H1 (cell line): ENCODE measurements around the gene FAM171A1. TPM values are rescaled to one million over a fixed set of nuclear protein-coding genes. Genes with fewer than 3 reads are reported as not detected.

ENCODE experiments used
- CTCF ChIA-PET: fragments of 300-600 bp; sonication (Branson Sonifier 250); formaldehyde crosslinking; loops from one replicate; lab custom pipeline; 2021; ENCODE audit not compliant: partially characterized antibody; lab: Charles Lee
- POLR2A ChIA-PET: fragments of 300-600 bp; sonication (Branson Sonifier 250); formaldehyde crosslinking; loops from one replicate; lab custom pipeline; 2021; ENCODE audit warnings: inconsistent platforms; ENCODE audit not compliant: partially characterized antibody; lab: Charles Lee
- DNase-seq, 2 experiments: peaks; one replicate each; pipeline versions ENCODE4 v3.0.0 to v3.0.0-alpha.2; 2010 to 2022; ENCODE audit warnings: low spot score in 2 of 2, low read depth in 1 of 2, mixed read lengths in 1 of 2
- FAIRE-seq: peaks from 2 replicates; lab custom pipeline; 2011; peaks lifted over from hg19 to GRCh38; lab: Jason Lieb, UNC
- H2AFZ ChIP-seq: 2 replicates; pipeline ENCODE4 v1.8.1; 2012; ENCODE audit warnings: low read length, inconsistent platforms
- H2AK5ac ChIP-seq: 2 replicates; pipeline ENCODE4 v1.6.1; 2013; ENCODE audit warnings: low read depth, low read length
- H2BK120ac ChIP-seq: replicated peaks from 2 replicates; pipeline ENCODE3; 2013; ENCODE audit warnings: low read depth, low read length, inconsistent platforms
- H2BK12ac ChIP-seq: 2 replicates; pipeline ENCODE4 v1.6.1; 2013; ENCODE audit warnings: low read depth, low read length
- H2BK15ac ChIP-seq: 2 replicates; pipeline ENCODE4 v1.6.1; 2013; ENCODE audit warnings: low read length
- H2BK20ac ChIP-seq: 2 replicates; pipeline ENCODE4 v1.6.1; 2013; ENCODE audit warnings: low read length
- H2BK5ac ChIP-seq: 2 replicates; pipeline ENCODE4 v1.6.1; 2013; ENCODE audit warnings: low read depth, low read length
- H3K14ac ChIP-seq: 2 replicates; pipeline ENCODE4 v1.6.1; 2013; ENCODE audit warnings: inconsistent platforms; ENCODE audit not compliant: insufficient read length
- H3K18ac ChIP-seq: 2 replicates; pipeline ENCODE4 v1.6.1; 2013; ENCODE audit warnings: low read length; ENCODE audit errors: extremely low read depth
- H3K23ac ChIP-seq: 2 replicates; pipeline ENCODE4 v1.6.1; 2013; ENCODE audit warnings: inconsistent platforms; ENCODE audit not compliant: insufficient read length
- H3K23me2 ChIP-seq: 2 replicates; pipeline ENCODE4 v1.6.1; 2013; ENCODE audit warnings: low read depth, low read length
- H3K27ac ChIP-seq: 2 replicates; pipeline ENCODE4 v1.6.1; 2011; ENCODE audit warnings: low read depth, low read length, inconsistent platforms
- H3K27me3 ChIP-seq, 4 experiments: replicated peaks in 1 of 4; 1 replicate in 1 of 4; 2 replicates in 3 of 4; pipeline versions ENCODE4 v1.6.1 to v1.8.1; 2011 to 2013; ENCODE audit warnings: low read length in 3 of 4, mild to moderate bottlenecking in 3 of 4, inconsistent platforms in 2 of 4, mixed read lengths in 2 of 4, moderate library complexity in 1 of 4; ENCODE audit not compliant: control insufficient read depth in 3 of 4, insufficient read depth in 3 of 4; ENCODE audit errors: extremely low read depth in 1 of 4
- H3K36me3 ChIP-seq, 4 experiments: 2 replicates each; pipeline versions ENCODE4 v1.6.1 to v1.8.1; 2011 to 2013; ENCODE audit warnings: mild to moderate bottlenecking in 4 of 4, low read length in 3 of 4, moderate library complexity in 2 of 4, control low read depth in 1 of 4, inconsistent platforms in 1 of 4; ENCODE audit not compliant: insufficient read depth in 4 of 4, control insufficient read depth in 2 of 4
- H3K4ac ChIP-seq: replicated peaks from 2 replicates; pipeline ENCODE3; 2013; ENCODE audit warnings: low read length, low read depth, mixed read lengths, inconsistent platforms; ENCODE audit not compliant: insufficient read length
- H3K4me1 ChIP-seq, 4 experiments: replicated peaks in 1 of 4; 1 replicate in 1 of 4; 2 replicates in 3 of 4; pipeline versions ENCODE4 v1.6.1 to v1.8.1; 2011 to 2013; ENCODE audit warnings: low read length in 3 of 4, inconsistent platforms in 2 of 4, mixed read lengths in 1 of 4; ENCODE audit not compliant: insufficient read depth in 4 of 4, control insufficient read depth in 3 of 4
- H3K4me2 ChIP-seq, 2 experiments: 2 replicates each; pipeline versions ENCODE4 v1.6.1 to v1.8.1; 2011 to 2013; ENCODE audit warnings: low read depth in 2 of 2, low read length in 2 of 2, control low read depth in 1 of 2, inconsistent platforms in 1 of 2, mild to moderate bottlenecking in 1 of 2; ENCODE audit not compliant: insufficient read depth in 1 of 2
- H3K4me3 ChIP-seq, 4 experiments: fragments of 200-600, 300-600 bp in 1 of 4; sonication (generic), shearing (Covaris generic), sonication (Bioruptor Twin) in 1 of 4; 2 replicates each; pipeline versions ENCODE4 v1.5.1 to v1.8.1; 2011 to 2016; ENCODE audit warnings: low read length in 4 of 4, low read depth in 3 of 4, control low read depth in 2 of 4, inconsistent platforms in 2 of 4, mild to moderate bottlenecking in 2 of 4, mixed read lengths in 1 of 4, moderate library complexity in 1 of 4; ENCODE audit not compliant: insufficient read depth in 2 of 4; ENCODE audit errors: extremely low read depth in 1 of 4
- H3K56ac ChIP-seq: replicated peaks from 2 replicates; pipeline ENCODE3; 2013; ENCODE audit warnings: low read depth, mild to moderate bottlenecking, mixed read lengths, low read length, inconsistent platforms; ENCODE audit not compliant: insufficient read length
- H3K79me1 ChIP-seq: 2 replicates; pipeline ENCODE4 v1.6.1; 2013; ENCODE audit warnings: low read depth, low read length, control low read depth
- H3K79me2 ChIP-seq, 2 experiments: 2 replicates each; pipeline versions ENCODE4 v1.6.1 to v1.8.1; 2012 to 2013; ENCODE audit warnings: low read length in 2 of 2, mild to moderate bottlenecking in 2 of 2, inconsistent platforms in 1 of 2; ENCODE audit not compliant: insufficient read depth in 2 of 2, control insufficient read depth in 1 of 2
- H3K9ac ChIP-seq, 4 experiments: replicated peaks in 1 of 4; 1 replicate in 1 of 4; 2 replicates in 3 of 4; pipeline versions ENCODE4 v1.6.1 to v1.8.1; 2011 to 2013; ENCODE audit warnings: low read depth in 3 of 4, low read length in 3 of 4, control low read depth in 2 of 4, mild to moderate bottlenecking in 2 of 4, moderate library complexity in 2 of 4, inconsistent platforms in 1 of 4; ENCODE audit errors: extremely low read depth in 1 of 4
- H3K9me3 ChIP-seq, 2 experiments: 2 replicates each; pipeline versions ENCODE4 v1.6.1 to v1.8.1; 2012 to 2013; ENCODE audit warnings: mild to moderate bottlenecking in 2 of 2, moderate library complexity in 2 of 2, control low read depth in 1 of 2, inconsistent platforms in 1 of 2, low read depth in 1 of 2, low read length in 1 of 2, mixed read lengths in 1 of 2; ENCODE audit not compliant: insufficient read depth in 2 of 2
- H4K20me1 ChIP-seq, 2 experiments: replicated peaks in 1 of 2; 2 replicates each; pipeline versions ENCODE3 to v1.8.1; 2011 to 2013; ENCODE audit warnings: inconsistent platforms in 2 of 2, low read length in 2 of 2, mild to moderate bottlenecking in 1 of 2; ENCODE audit not compliant: insufficient read depth in 2 of 2, control insufficient read depth in 1 of 2
- H4K5ac ChIP-seq: 2 replicates; pipeline ENCODE4 v1.6.1; 2013; ENCODE audit warnings: low read length, low read depth, mixed read lengths, inconsistent platforms; ENCODE audit not compliant: insufficient read length
- H4K8ac ChIP-seq: 2 replicates; pipeline ENCODE4 v1.8.0; 2013; ENCODE audit warnings: mild to moderate bottlenecking, moderate library complexity, low read length, inconsistent platforms; ENCODE audit not compliant: insufficient read depth; ENCODE audit errors: extremely low read depth
- H4K91ac ChIP-seq: replicated peaks from 2 replicates; pipeline ENCODE3; 2013; ENCODE audit warnings: low read length, mixed read lengths, inconsistent platforms; ENCODE audit not compliant: insufficient read length
- BRCA1 ChIP-seq: IDR thresholded peaks from 2 replicates; pipeline ENCODE4 v1.6.1; 2012; ENCODE audit warnings: low read depth, low read length, improper control_type of control experiment
- POLR2A ChIP-seq, 2 experiments: IDR thresholded peaks; 1 replicate in 1 of 2; 2 replicates in 1 of 2; pipeline ENCODE4 v1.6.1; 2011; ENCODE audit warnings: low read depth in 2 of 2, low read length in 2 of 2, mild to moderate bottlenecking in 2 of 2; ENCODE audit errors: control extremely low read depth in 1 of 2
- WGBS, 2 experiments: shearing (Covaris generic) in 1 of 2; methylation state at CpG; one replicate each; pipeline versions ENCODE4 v1.1.6 to v1.1.7; 2013 to 2015; ENCODE audit warnings: low lambda C conversion rate in 2 of 2, mixed read lengths in 2 of 2, inconsistent platforms in 1 of 2, low coverage in 1 of 2, missing lambda C conversion rate in 1 of 2; ENCODE audit not compliant: insufficient replicate concordance in 2 of 2, insufficient coverage in 1 of 2, insufficient read length in 1 of 2; ENCODE audit errors: extremely low coverage in 1 of 2, missing lambda C conversion rate in 1 of 2; 5-methylcytosine and 5-hydroxymethylcytosine counted together
- polyA plus RNA-seq, 7 experiments: library from polyadenylated mRNA; depleted of rRNA in 3 of 7; stranded (reverse) in 5 of 7; unstranded in 2 of 7; fragments of >200 nt in 5 of 7; fragments of 200-250 nt in 2 of 7; gene quantifications; 1 replicate in 5 of 7; 2 replicates in 1 of 7; 4 replicates in 1 of 7; pipeline versions ENCODE4 v1.2.1 to v1.2.3, GENCODE V29; 2011 to 2013; ENCODE audit warnings: missing spikeins in 2 of 7, mixed read lengths in 2 of 7
- total RNA-seq: library from RNA; stranded (reverse); fragmentation: NEBNext Ultra II Directional; extraction: Animal tissue kit (Norgen Biotek cat#: 25700); gene quantifications from 2 replicates; pipeline ENCODE4 v1.2.1, GENCODE V29; 2021

Gene FAM171A1
- total and polyA plus RNA-seq, 2 of the 8 experiments (the other 6 are each of a cell fraction or from before 2014, with no cell fraction given): 26.6 to 42.1 TPM

DNA sequence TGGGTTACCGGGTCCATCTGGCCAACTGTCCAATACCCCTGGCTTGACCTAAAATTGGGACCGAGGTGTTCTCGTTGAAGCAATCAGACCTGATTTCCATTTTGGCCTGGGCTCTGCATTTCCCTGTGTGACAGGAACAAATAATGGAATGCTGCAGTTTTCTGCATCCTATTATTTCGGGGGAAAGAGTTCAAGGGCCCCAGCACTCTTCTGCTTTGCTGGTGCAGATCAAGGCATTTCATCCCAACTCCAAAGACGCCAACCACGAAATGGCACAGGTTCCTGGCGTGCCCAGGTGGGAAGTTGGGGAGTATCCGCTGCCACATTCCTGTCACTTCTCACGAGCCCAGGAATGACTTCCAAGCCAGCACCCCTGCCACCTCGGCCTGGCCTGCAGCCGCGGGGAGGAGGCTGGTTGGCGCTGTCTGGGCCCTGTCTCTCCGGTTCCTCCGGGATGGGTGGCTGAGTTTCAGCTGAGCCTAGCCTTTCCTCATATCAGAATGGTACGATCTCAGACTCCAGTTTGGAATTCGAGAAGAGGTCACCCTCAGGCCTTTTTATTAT is 56.5 kb downstream of the FAM171A1 start:
- Histone ChIP-seq H3K56ac (no peak overlapping the region), H2BK12ac (no peak overlapping the region), H3K79me2 (0 out of 4 replicates have a peak, but pooled peaks cover 0 to 2% of the 10 kb centered on the region in 2 experiments), H4K20me1 (peaks cover 0 to 2% of the 10 kb centered on the region in 2 experiments), H3K9ac (no peak overlapping the region), H3K4ac (no peak overlapping the region), H3K27ac (no peak overlapping the region), H3K23me2 (no peaks in the 10 kb centered on the region), H3K23ac (no peak overlapping the region), H3K27me3 (no peaks in the 10 kb centered on the region), H3K18ac (no peak overlapping the region), H2BK20ac (no peak overlapping the region), H3K4me3 (no peak overlapping the region), H4K91ac (no peak overlapping the region), H3K4me2 (no peak overlapping the region), H4K5ac (no peak overlapping the region), H3K79me1 (peaks cover 4% of the 10 kb centered on the region), H2BK15ac (no peak overlapping the region), H3K4me1 (peaks cover 5 to 24% (median 14%) of the 10 kb centered on the region in 4 experiments; a peak in 6 of 7 replicates), H2AK5ac (no peak overlapping the region), H2AFZ (no peak overlapping the region), H3K36me3 (no peaks in the 10 kb centered on the region), H2BK120ac (no peak overlapping the region), H4K8ac (no peak overlapping the region), H2BK5ac (no peak overlapping the region), H3K9me3 (no peaks in the 10 kb centered on the region), H3K14ac (no peak overlapping the region)
- no peak for FAIRE-seq
- ChIA-PET CTCF (no interaction called here), POLR2A (no interaction called here)
- no peak for DNase-seq
- WGBS, 2 experiments: 88% methylated on average over 17 of the region's 17 CpGs; no CpG with 5 or more reads in 1 of the 2 experiments
- TF ChIP-seq BRCA1 (no peak), POLR2A (IDR thresholded peaks at IDR 0.05; ENCODE audit: control extremely low read depth in 1 of 2, low read depth in 2 of 2, low read length in 2 of 2) (no peak)
